ENCODE results near the gene BSG.

GRCh38 chr19:597406-598315, 25.3 kb downstream of the BSG start:
- TF ChIP-seq TAF1 (IDR thresholded peaks at IDR 0.05; ENCODE audit: low read depth) = no peak
- no peak for TF ChIP-seq CTCF (IDR thresholded peaks at IDR 0.05; ENCODE audit: poor library complexity, severe bottlenecking)
- TF ChIP-seq, protein P1, sequence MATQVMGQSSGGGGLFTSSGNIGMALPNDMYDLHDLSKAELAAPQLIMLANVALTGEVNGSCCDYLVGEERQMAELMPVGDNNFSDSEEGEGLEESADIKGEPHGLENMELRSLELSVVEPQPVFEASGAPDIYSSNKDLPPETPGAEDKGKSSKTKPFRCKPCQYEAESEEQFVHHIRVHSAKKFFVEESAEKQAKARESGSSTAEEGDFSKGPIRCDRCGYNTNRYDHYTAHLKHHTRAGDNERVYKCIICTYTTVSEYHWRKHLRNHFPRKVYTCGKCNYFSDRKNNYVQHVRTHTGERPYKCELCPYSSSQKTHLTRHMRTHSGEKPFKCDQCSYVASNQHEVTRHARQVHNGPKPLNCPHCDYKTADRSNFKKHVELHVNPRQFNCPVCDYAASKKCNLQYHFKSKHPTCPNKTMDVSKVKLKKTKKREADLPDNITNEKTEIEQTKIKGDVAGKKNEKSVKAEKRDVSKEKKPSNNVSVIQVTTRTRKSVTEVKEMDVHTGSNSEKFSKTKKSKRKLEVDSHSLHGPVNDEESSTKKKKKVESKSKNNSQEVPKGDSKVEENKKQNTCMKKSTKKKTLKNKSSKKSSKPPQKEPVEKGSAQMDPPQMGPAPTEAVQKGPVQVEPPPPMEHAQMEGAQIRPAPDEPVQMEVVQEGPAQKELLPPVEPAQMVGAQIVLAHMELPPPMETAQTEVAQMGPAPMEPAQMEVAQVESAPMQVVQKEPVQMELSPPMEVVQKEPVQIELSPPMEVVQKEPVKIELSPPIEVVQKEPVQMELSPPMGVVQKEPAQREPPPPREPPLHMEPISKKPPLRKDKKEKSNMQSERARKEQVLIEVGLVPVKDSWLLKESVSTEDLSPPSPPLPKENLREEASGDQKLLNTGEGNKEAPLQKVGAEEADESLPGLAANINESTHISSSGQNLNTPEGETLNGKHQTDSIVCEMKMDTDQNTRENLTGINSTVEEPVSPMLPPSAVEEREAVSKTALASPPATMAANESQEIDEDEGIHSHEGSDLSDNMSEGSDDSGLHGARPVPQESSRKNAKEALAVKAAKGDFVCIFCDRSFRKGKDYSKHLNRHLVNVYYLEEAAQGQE (IDR thresholded peaks at IDR 0.05; ENCODE audit: borderline replicate concordance) = no peak
- no peak for TF ChIP-seq EP300 (conservative IDR thresholded peaks at IDR 0.05; ENCODE audit: poor library complexity, severe bottlenecking)
- TF ChIP-seq SMC3 (conservative IDR thresholded peaks at IDR 0.05; ENCODE audit: poor library complexity) = no peak
- TF ChIP-seq EZH2 (IDR thresholded peaks at IDR 0.05; ENCODE audit: borderline replicate concordance, insufficient read depth, low read length, poor library complexity, severe bottlenecking) = no peak
- no peak for TF ChIP-seq RAD21 (conservative IDR thresholded peaks at IDR 0.05)

Data from neural cell (in vitro differentiated cells).